CD4-positive, CD25-positive, alpha-beta regulatory T cell (primary cell): Measurements from ENCODE around the gene NT5C3B. TPM values are rescaled to one million over a fixed set of nuclear protein-coding genes. Genes with fewer than 3 reads are reported as not detected.

Experiments
- ATAC-seq, 2 donors: fragments of 150-1000 bp; cut with Tn5 transposase; one replicate each; pipeline ENCODE4 v1.10.0; 2021; ENCODE audit warnings: low read depth in 2 of 2, moderate number of reproducible peaks in 2 of 2, moderate library complexity in 1 of 2
- DNase-seq, 3 donors: peaks; one replicate each; pipeline versions ENCODE4 v3.0.0 to v3.0.0-alpha.2; 2012 to 2022; ENCODE audit warnings: mixed read lengths in 1 of 3
- H3K27ac ChIP-seq: one replicate; pipeline ENCODE4 v1.7.0; 2013; ENCODE audit warnings: mild to moderate bottlenecking, low read length; ENCODE audit not compliant: insufficient read depth, poor library complexity, severe bottlenecking
- H3K27me3 ChIP-seq: one replicate; pipeline ENCODE4 v1.7.0; 2013; ENCODE audit warnings: low read length; ENCODE audit not compliant: control insufficient read depth, insufficient read depth
- H3K36me3 ChIP-seq: one replicate; pipeline ENCODE4 v1.7.0; 2013; ENCODE audit warnings: mild to moderate bottlenecking, low read length, moderate library complexity; ENCODE audit not compliant: control insufficient read depth, insufficient read depth
- H3K4me1 ChIP-seq: 2 replicates; pipeline ENCODE4 v1.7.0; 2013; ENCODE audit warnings: mild to moderate bottlenecking, low read length; ENCODE audit not compliant: insufficient read depth, control insufficient read depth, poor library complexity, severe bottlenecking
- H3K4me3 ChIP-seq: one replicate; pipeline ENCODE4 v1.7.0; 2013; ENCODE audit warnings: low read depth, mild to moderate bottlenecking, low read length, moderate library complexity
- H3K9me3 ChIP-seq, 2 experiments: 1 replicate in 1 of 2; 2 replicates in 1 of 2; pipeline ENCODE4 v1.7.0; 2013; ENCODE audit warnings: low read length in 2 of 2, mild to moderate bottlenecking in 1 of 2, moderate library complexity in 1 of 2; ENCODE audit not compliant: control insufficient read depth in 2 of 2
- H3K27ac Mint-ChIP-seq, 3 donors: one replicate each; pipeline ENCODE4 v1.8.0; 2020 to 2022; ENCODE audit warnings: mild to moderate bottlenecking in 3 of 3, mixed read lengths in 3 of 3, moderate library complexity in 2 of 3
- H3K27me3 Mint-ChIP-seq: one replicate; pipeline ENCODE4 v1.8.0; 2022; ENCODE audit warnings: mild to moderate bottlenecking, mixed read lengths
- H3K36me3 Mint-ChIP-seq: one replicate; pipeline ENCODE4 v1.8.0; 2020; ENCODE audit warnings: mixed read lengths
- H3K4me1 Mint-ChIP-seq, 4 donors: one replicate each; pipeline ENCODE4 v1.8.0; 2020 to 2022; ENCODE audit warnings: mixed read lengths in 4 of 4, mild to moderate bottlenecking in 1 of 4
- H3K4me3 Mint-ChIP-seq, 4 donors: one replicate each; pipeline ENCODE4 v1.8.0; 2020 to 2022; ENCODE audit warnings: mild to moderate bottlenecking in 4 of 4, mixed read lengths in 4 of 4, moderate library complexity in 3 of 4
- H3K9me3 Mint-ChIP-seq, 7 donors: one replicate each; pipeline ENCODE4 v1.8.0; 2020 to 2022; ENCODE audit warnings: mixed read lengths in 7 of 7, mild to moderate bottlenecking in 3 of 7, moderate library complexity in 2 of 7
- polyA plus RNA-seq, 4 donors: library from polyadenylated mRNA; unstranded; fragments of 300-500 nt; fragmentation: Illumina TruSeq; gene quantifications; one replicate each; pipeline ENCODE4 v1.2.3, GENCODE V29; 2021
- total RNA-seq: library from RNA; stranded (reverse); gene quantifications from one replicate; pipeline ENCODE4 v1.2.3, GENCODE V29; 2022

Gene NT5C3B
- total and polyA plus RNA-seq, 5 donors from 2014 or later, result 15.5 to 37.7 (median 17.9) TPM

DNA sequence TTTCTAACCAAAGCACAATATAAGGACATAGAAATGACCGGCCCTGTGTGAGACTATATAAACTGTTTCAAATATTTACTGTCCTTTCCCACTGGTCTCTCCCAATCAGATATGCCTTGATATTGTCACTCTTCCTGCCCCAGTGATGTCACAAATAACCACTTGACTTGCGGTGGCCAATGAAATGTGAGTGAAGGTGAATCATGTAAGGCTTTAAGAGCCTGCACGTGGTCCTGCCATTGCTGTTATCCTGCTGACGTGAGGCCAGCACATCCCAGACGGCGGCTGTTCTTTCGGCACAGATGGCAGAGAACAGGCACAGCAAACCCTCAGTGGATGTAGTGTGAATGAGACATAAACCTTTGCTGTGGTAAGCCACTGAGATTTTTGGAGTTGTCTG, 34.6 kb upstream of the NT5C3B start:
- H3K27ac Mint-ChIP-seq, result peak overlapping the region in 1 of 3 donors; percentile 16
- H3K4me3 Mint-ChIP-seq, result no peak overlapping the region
- H3K9me3 Mint-ChIP-seq, result no peaks in the 10 kb centered on the region
- ATAC-seq (no peak), DNase-seq (no peak)
- H3K4me3 ChIP-seq, result no peak overlapping the region
- H3K4me1 Mint-ChIP-seq, result peaks cover 0 to 21% (median 12%) of the 10 kb centered on the region in 4 donors
- no peaks in the 10 kb centered on the region for H3K9me3 ChIP-seq
- H3K27ac ChIP-seq, result no peak overlapping the region
- H3K27me3 ChIP-seq, result no peaks in the 10 kb centered on the region
- peaks cover 8% of the 10 kb centered on the region for H3K4me1 ChIP-seq
- peaks cover 26% of the 10 kb centered on the region for H3K36me3 Mint-ChIP-seq
- H3K36me3 ChIP-seq, result peaks cover 55% of the 10 kb centered on the region
- no peaks in the 10 kb centered on the region for H3K27me3 Mint-ChIP-seq

GRCh38 chr17:41870097-41870496, 34.1 kb upstream of the NT5C3B start:
- H3K9me3 Mint-ChIP-seq, result no peaks in the 10 kb centered on the region
- Histone ChIP-seq H3K4me3 (no peak overlapping the region), H3K27me3 (no peaks in the 10 kb centered on the region), H3K4me1 (peaks cover 11% of the 10 kb centered on the region), H3K9me3 (no peaks in the 10 kb centered on the region), H3K27ac (no peak overlapping the region), H3K36me3 (peaks cover 55% of the 10 kb centered on the region)
- H3K27me3 Mint-ChIP-seq, result no peaks in the 10 kb centered on the region
- peaks cover 0 to 27% (median 14%) of the 10 kb centered on the region in 4 donors for H3K4me1 Mint-ChIP-seq
- H3K4me3 Mint-ChIP-seq, result no peak overlapping the region
- H3K27ac Mint-ChIP-seq, result peak overlapping the region in 2 of 3 donors; percentile 56 to 81
- H3K36me3 Mint-ChIP-seq, result peaks cover 26% of the 10 kb centered on the region
- DNase-seq, result no peak
- ATAC-seq, result no peak

DNA sequence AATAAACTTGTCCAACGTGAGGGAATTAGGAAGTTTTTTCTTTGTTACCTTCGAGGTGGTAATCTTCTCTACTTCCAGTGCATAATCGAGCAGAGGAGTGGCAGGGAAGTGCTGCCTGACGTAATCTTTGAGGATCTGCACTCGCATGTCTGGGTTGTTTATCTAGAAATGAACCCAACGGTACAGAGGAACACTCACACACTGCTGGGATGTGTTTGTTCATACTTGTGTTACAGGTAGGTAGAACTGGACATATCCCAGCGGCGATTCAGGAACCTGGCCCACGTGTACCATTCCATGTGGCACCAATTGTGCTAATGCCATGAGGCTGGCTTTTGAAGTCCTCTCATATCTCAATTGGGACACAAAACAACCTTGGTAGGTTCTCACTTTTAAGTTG, 33.4 kb upstream of the NT5C3B start:
- H3K36me3 ChIP-seq, result peaks cover 55% of the 10 kb centered on the region
- no peak for ATAC-seq
- Mint-ChIP-seq H3K9me3 (no peaks in the 10 kb centered on the region), H3K4me3 (no peak overlapping the region), H3K36me3 (peaks cover 26% of the 10 kb centered on the region), H3K27me3 (no peaks in the 10 kb centered on the region), H3K27ac (peak overlapping the region; percentile 46 to 87 (median 63)), H3K4me1 (peaks cover 0 to 27% (median 14%) of the 10 kb centered on the region in 4 donors)
- H3K4me3 ChIP-seq, result no peak overlapping the region
- H3K27ac ChIP-seq, result no peak overlapping the region
- H3K27me3 ChIP-seq, result no peaks in the 10 kb centered on the region
- H3K9me3 ChIP-seq, result no peaks in the 10 kb centered on the region
- peaks cover 14% of the 10 kb centered on the region for H3K4me1 ChIP-seq
- DNase-seq, result no peak

DNA sequence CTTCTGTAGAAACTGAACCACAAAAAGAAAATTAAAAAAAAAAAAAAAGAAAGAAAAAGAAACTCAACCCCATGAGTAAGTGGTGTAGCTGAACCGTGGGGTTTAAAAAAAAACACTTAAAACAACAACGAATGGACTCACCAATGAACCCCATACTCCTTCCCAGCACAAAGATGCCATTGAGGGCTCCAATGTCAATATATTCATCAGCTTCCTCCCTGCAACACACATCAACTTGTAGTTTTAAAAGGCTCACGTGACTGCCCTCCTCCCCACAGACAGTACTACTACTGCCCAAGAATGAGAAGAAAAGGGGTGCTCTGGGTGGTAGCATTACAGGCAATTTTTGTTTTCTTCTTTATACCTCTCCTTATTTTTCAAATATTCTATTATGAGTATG, 32.5 kb upstream of the NT5C3B start:
- H3K36me3 Mint-ChIP-seq, result peaks cover 26% of the 10 kb centered on the region
- H3K27ac Mint-ChIP-seq, result peak overlapping the region; percentile 56 to 87 (median 79)
- H3K36me3 ChIP-seq, result peaks cover 48% of the 10 kb centered on the region

DNA sequence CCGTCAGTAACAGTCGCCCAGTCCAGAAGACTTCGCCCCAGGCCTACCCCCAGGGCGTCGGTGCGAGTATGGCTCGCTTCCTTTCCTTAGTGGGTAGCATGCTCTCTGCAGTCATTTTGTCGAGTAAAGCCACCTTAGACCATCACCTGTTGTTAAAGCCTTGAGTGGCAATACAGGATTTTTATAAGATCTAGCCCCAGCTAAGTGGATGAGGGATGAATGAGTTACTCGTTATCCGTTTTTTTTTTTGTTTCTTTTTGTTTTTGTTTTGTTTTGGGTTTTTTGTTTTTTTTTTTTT, 29.5 kb upstream of the NT5C3B start:
- H3K9me3 ChIP-seq, result no peaks in the 10 kb centered on the region
- peak overlapping the region; percentile 85 for H3K27ac ChIP-seq
- H3K27me3 ChIP-seq, result no peaks in the 10 kb centered on the region
- H3K9me3 Mint-ChIP-seq, result no peaks in the 10 kb centered on the region
- no peak for ATAC-seq
- H3K27ac Mint-ChIP-seq, result peak overlapping the region in 1 of 3 donors; percentile 77
- H3K4me3 ChIP-seq, result peak overlapping the region; percentile 83
- H3K4me3 Mint-ChIP-seq, result no peak overlapping the region
- H3K36me3 ChIP-seq, result peaks cover 21% of the 10 kb centered on the region
- DNase-seq, result no peak
- no peaks in the 10 kb centered on the region for H3K27me3 Mint-ChIP-seq
- peaks cover 14% of the 10 kb centered on the region for H3K36me3 Mint-ChIP-seq
- peaks cover 44% of the 10 kb centered on the region for H3K4me1 ChIP-seq
- H3K4me1 Mint-ChIP-seq, result peaks cover 7 to 37% (median 25%) of the 10 kb centered on the region in 4 donors

More for the DNA sequence above, 32.5 kb upstream of the NT5C3B start:
- Histone ChIP-seq H3K9me3 (no peaks in the 10 kb centered on the region), H3K27me3 (no peaks in the 10 kb centered on the region), H3K4me3 (no peak overlapping the region), H3K4me1 (peaks cover 23% of the 10 kb centered on the region), H3K27ac (no peak overlapping the region)
- ATAC-seq (no peak), DNase-seq (peak in 1 of 3 donors; percentile 47)
- Mint-ChIP-seq H3K9me3 (no peaks in the 10 kb centered on the region), H3K4me1 (peaks cover 0 to 27% (median 14%) of the 10 kb centered on the region in 4 donors), H3K27me3 (no peaks in the 10 kb centered on the region), H3K4me3 (peak overlapping the region in 1 of 4 donors; percentile 43)

DNA sequence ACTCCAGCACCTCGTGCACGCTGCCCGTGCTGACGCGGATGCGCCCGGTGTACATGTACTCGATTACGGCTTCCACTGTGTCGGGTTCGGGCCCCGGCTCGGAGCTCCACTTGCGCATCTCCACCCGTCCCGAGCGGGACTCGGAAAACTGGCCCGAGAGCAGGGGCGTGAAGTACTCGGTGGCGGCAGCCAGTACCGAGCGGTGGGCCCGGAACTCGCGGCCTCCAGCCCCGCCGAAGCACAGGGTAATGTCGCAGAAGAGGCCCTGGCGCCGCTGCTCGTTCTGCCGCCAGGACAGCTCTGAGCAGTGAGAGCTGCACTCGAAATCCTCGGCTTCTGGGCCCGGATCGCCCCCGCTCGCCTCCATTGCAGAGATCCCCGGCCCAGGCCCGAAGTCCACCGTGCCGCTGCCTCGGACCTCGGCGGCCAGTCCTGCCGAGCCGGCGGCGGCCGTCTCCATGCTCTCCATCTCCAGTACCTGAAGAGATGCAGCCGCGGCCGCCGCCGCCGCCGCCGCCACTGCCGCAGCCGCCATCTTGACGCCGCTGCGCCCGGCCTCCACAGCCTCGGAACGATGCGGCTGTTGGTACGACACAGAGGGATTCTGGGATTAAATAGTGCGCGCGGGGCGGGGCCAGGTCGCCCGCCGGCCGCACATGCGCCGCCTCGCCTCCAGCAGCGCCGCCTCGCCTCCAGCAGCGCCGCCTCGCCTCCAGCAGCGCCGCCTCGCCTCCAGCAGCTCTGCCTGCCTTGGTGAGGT, 29.0 kb upstream of the NT5C3B start, which contains the start of gene KLHL11:
KLHL11 (minus strand) TSS at position 588 of the 760 bp plus-strand sequence; CDS start at position 535, 53 bp downstream.
- Histone ChIP-seq H3K4me1 (peaks cover 45% of the 10 kb centered on the region), H3K27me3 (no peaks in the 10 kb centered on the region), H3K27ac (peak within 1 kb of the TSS; percentile 85), H3K36me3 (peaks cover 21% of the 10 kb centered on the region), H3K9me3 (no peaks in the 10 kb centered on the region), H3K4me3 (peak within 1 kb of the TSS; percentile 94)
- Mint-ChIP-seq H3K4me1 (peaks cover 9 to 43% (median 28%) of the 10 kb centered on the region in 4 donors), H3K4me3 (peak within 1 kb of the TSS in 2 of 4 donors; percentile 48 to 54), H3K9me3 (no peaks in the 10 kb centered on the region), H3K27me3 (no peaks in the 10 kb centered on the region), H3K36me3 (peaks cover 9% of the 10 kb centered on the region), H3K27ac (peak within 1 kb of the TSS in 1 of 3 donors; percentile 77)
- peak; percentile 89 to 90 for ATAC-seq
- peak; percentile 79 to 93 (median 87) for DNase-seq

DNA sequence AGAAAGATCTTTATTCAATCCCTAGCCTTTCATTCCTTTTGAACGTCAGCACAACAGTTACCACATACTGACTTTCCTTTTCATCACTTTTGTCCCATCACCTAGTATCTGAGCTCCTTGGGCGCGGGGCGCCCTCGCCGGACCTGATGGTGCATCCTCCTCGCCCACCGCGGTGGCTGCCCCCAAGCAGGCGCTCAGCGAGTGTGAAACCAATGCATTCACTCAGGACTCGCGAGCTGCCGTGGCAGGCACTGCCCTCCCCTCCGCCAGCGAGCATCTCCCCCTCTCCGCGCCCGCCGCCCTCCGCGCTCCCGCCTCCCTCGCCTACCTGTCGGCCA, 28.4 kb upstream of the NT5C3B start:
- no peak overlapping the region for H3K27ac Mint-ChIP-seq
- peaks cover 45% of the 10 kb centered on the region for H3K4me1 ChIP-seq
- peaks cover 6% of the 10 kb centered on the region for H3K36me3 Mint-ChIP-seq
- H3K9me3 Mint-ChIP-seq, result no peaks in the 10 kb centered on the region
- no peak overlapping the region for H3K4me3 Mint-ChIP-seq
- H3K9me3 ChIP-seq, result no peaks in the 10 kb centered on the region
- H3K4me1 Mint-ChIP-seq, result peaks cover 13 to 47% (median 33%) of the 10 kb centered on the region in 4 donors
- peak overlapping the region; percentile 94 for H3K4me3 ChIP-seq
- H3K27me3 Mint-ChIP-seq, result no peaks in the 10 kb centered on the region
- H3K27me3 ChIP-seq, result no peaks in the 10 kb centered on the region
- ATAC-seq, result no peak
- H3K27ac ChIP-seq, result peak overlapping the region; percentile 85
- peaks cover 19% of the 10 kb centered on the region for H3K36me3 ChIP-seq
- peak in 1 of 3 donors; percentile 47 for DNase-seq
